Testis (tissue), 3 donors: ENCODE data around the gene ATM. TPM values are rescaled to one million over a fixed set of nuclear protein-coding genes. Genes with fewer than 3 reads are reported as not detected.

Source experiments
- DNase-seq: peaks from one replicate; pipeline ENCODE4 v3.0.0-alpha.2; 2019
- H3K27ac ChIP-seq, 2 donors: fragments of 200-600 bp; sonication (generic); one replicate each; pipeline ENCODE4 v1.5.1; 2019
- H3K27me3 ChIP-seq: fragments of 200-600 bp; sonication (generic); one replicate; pipeline ENCODE4 v1.5.1; 2019
- H3K36me3 ChIP-seq: fragments of 200-600 bp; sonication (generic); one replicate; pipeline ENCODE4 v1.5.1; 2017; ENCODE audit warnings: low read depth; ENCODE audit errors: missing control alignments
- H3K4me1 ChIP-seq: fragments of 200-600 bp; sonication (generic); one replicate; pipeline ENCODE4 v1.5.1; 2019
- H3K4me3 ChIP-seq, 2 donors: fragments of 200-600 bp; sonication (generic); one replicate each; pipeline ENCODE4 v1.5.1; 2017 to 2019
- H3K9me3 ChIP-seq: fragments of 200-600 bp; sonication (generic); one replicate; pipeline ENCODE4 v1.5.1; 2017
- POLR2A ChIP-seq: fragments of 450-650 bp; IDR thresholded peaks from one replicate; pipeline ENCODE4 v1.6.1; 2017; ENCODE audit warnings: antibody characterized with exemption, mild to moderate bottlenecking, moderate library complexity
- WGBS, 2 donors: methylation state at CpG; one replicate each; pipeline ENCODE4 v1.1.5; 2018; 5-methylcytosine and 5-hydroxymethylcytosine counted together
- intact Hi-C: fragments of 100-400 bp; cut with DNase I; formaldehyde crosslinking; loops from one replicate; pipeline ENCODE4 v1.15.1; 2023; ENCODE audit warnings: low total_unique reads
- polyA plus RNA-seq: library from polyadenylated mRNA; stranded (reverse); fragments of 350-450 nt; fragmentation: Illumina TruSeq; extraction: RNeasy Lipid Tissue Mini Kit (QIAGEN cat#74804); gene quantifications from one replicate; pipeline ENCODE4 v1.2.3, GENCODE V29; 2014; ENCODE audit warnings: low read depth, low replicate concordance; ENCODE audit not compliant: insufficient read depth
- total RNA-seq, 2 donors: library from RNA; depleted of rRNA; stranded (reverse); fragments of >200 nt; gene quantifications; one replicate each; pipeline ENCODE4 v1.2.3, GENCODE V29; 2016
- TF ChIP-seq, protein P1 (sequence below), 3 experiments: fragments of 450-650 bp in 2 of 3; fragments of 200-600 bp in 1 of 3; sonication (generic) in 1 of 3; IDR thresholded peaks; one replicate each; pipeline ENCODE4 v1.5.1; 2016 to 2019; ENCODE audit warnings: antibody characterized with exemption in 3 of 3, mild to moderate bottlenecking in 2 of 3, moderate library complexity in 1 of 3

ATM gene
- total and polyA plus RNA-seq, 3 donors from 2014 or later: 19.3 to 95.4 (median 92.3) TPM

GRCh38 chr11:108220721-108221336, 2.0 kb upstream of the ATM start:
- no peak for DNase-seq
- 36 to 37% methylated on average over 5 of the region's 5 CpGs for WGBS, 2 donors
- H3K4me1 ChIP-seq: peaks cover 21% of the 10 kb centered on the region
- H3K4me3 ChIP-seq: peak overlapping the region; percentile 89 to 94
- H3K27me3 ChIP-seq: no peaks in the 10 kb centered on the region
- peak overlapping the region in 1 of 2 donors; percentile 98 for H3K27ac ChIP-seq
- intact Hi-C loops: no loop called here
- no peaks in the 10 kb centered on the region for H3K9me3 ChIP-seq
- no peaks in the 10 kb centered on the region for H3K36me3 ChIP-seq
- TF ChIP-seq, protein P1, sequence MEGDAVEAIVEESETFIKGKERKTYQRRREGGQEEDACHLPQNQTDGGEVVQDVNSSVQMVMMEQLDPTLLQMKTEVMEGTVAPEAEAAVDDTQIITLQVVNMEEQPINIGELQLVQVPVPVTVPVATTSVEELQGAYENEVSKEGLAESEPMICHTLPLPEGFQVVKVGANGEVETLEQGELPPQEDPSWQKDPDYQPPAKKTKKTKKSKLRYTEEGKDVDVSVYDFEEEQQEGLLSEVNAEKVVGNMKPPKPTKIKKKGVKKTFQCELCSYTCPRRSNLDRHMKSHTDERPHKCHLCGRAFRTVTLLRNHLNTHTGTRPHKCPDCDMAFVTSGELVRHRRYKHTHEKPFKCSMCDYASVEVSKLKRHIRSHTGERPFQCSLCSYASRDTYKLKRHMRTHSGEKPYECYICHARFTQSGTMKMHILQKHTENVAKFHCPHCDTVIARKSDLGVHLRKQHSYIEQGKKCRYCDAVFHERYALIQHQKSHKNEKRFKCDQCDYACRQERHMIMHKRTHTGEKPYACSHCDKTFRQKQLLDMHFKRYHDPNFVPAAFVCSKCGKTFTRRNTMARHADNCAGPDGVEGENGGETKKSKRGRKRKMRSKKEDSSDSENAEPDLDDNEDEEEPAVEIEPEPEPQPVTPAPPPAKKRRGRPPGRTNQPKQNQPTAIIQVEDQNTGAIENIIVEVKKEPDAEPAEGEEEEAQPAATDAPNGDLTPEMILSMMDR (IDR thresholded peaks at IDR 0.05): no peak
- TF ChIP-seq POLR2A: no peak

GRCh38 chr11:108221371-108221770, 1.5 kb upstream of the ATM start:
- peaks cover 21% of the 10 kb centered on the region for H3K4me1 ChIP-seq
- no peaks in the 10 kb centered on the region for H3K27me3 ChIP-seq
- intact Hi-C loops: no loop called here
- WGBS, 2 donors: 0 to 1% methylated on average over 12 of the region's 12 CpGs
- H3K4me3 ChIP-seq: peak overlapping the region; percentile 89 to 94
- no peak for TF ChIP-seq POLR2A
- TF ChIP-seq, protein P1 (IDR thresholded peaks at IDR 0.05): no peak
- peak overlapping the region; percentile 95 to 98 for H3K27ac ChIP-seq
- no peak for DNase-seq
- H3K9me3 ChIP-seq: no peaks in the 10 kb centered on the region
- H3K36me3 ChIP-seq: no peaks in the 10 kb centered on the region

- Histone ChIP-seq H3K27ac (peak overlapping the region; percentile 95 to 98), H3K9me3 (no peaks in the 10 kb centered on the region), H3K4me1 (peaks cover 21% of the 10 kb centered on the region), H3K4me3 (peak overlapping the region; percentile 89 to 94), H3K36me3 (no peaks in the 10 kb centered on the region), H3K27me3 (no peaks in the 10 kb centered on the region)
- intact Hi-C loops: no loop called here
- 0% methylated on average over 14 to 29 of the region's 29 CpGs for WGBS, 2 donors
- TF ChIP-seq POLR2A: no peak
- TF ChIP-seq, protein P1 (IDR thresholded peaks at IDR 0.05): no peak
- DNase-seq: no peak
These were observed 825 bp upstream of the ATM start for GRCh38 chr11:108221911-108222573.

DNA sequence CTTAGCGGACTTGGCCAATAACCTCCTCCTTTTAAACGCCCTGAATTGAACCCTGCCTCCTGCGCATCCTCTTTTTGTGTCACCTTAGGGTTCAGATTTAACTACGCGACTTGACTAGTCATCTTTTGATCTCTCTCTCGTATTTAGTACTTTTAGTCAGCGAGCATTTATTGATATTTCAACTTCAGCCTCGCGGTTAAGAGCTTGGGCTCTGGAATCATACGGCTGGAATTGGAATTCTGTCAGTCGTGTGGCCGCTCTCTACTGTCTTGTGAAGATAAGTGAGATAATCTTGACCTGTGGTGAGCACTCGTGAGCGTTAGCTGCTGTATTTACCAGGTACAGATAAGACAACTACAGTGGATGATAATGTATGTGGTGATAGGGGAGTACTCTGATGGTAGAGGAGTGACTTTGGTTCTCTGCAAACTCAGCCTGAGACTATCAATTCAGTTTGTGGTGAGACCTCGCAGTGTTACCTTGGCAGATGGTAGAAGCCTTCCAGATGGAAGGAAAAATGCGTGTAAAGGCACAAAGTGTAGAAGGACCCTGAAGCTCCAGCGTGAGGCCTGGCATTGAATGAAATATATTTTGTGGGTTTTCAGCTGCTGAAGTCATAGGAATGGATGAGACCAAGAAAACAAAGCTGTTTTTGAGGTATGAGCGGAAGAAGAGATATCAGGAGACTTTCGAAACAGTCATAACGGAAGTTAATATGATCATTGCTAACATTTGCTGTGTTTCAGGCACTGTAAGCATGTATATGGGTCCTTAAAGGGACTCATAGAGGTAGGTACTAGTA, 682 bp downstream of the ATM start:
- H3K36me3 ChIP-seq: no peaks in the 10 kb centered on the region
- peaks cover 21% of the 10 kb centered on the region for H3K4me1 ChIP-seq
- WGBS, 2 donors: 4 to 6% methylated on average over 20 of the region's 20 CpGs
- H3K27ac ChIP-seq: peak overlapping the region; percentile 95 to 98
- no peaks in the 10 kb centered on the region for H3K27me3 ChIP-seq
- TF ChIP-seq, protein P1 (IDR thresholded peaks at IDR 0.05): no peak
- TF ChIP-seq POLR2A: no peak
- H3K9me3 ChIP-seq: no peaks in the 10 kb centered on the region
- DNase-seq: peak; percentile 31
- H3K4me3 ChIP-seq: peak overlapping the region; percentile 89 to 94
- intact Hi-C loops: no loop called here
